Vagina (tissue), 2 donors: Measurements from ENCODE around the gene PPP1R14B.

Source experiments
- POLR2A ChIP-seq, 2 donors: fragments of 450-650 bp; IDR thresholded peaks; one replicate each; pipeline ENCODE4 v1.6.1; 2017; ENCODE audit warnings: antibody characterized with exemption in 2 of 2, mild to moderate bottlenecking in 2 of 2, moderate library complexity in 2 of 2
- POLR2AphosphoS5 ChIP-seq, 2 donors: sonication (generic); formaldehyde crosslinking; IDR thresholded peaks; one replicate each; pipeline ENCODE4 v1.9.0; 2017; ENCODE audit warnings: antibody characterized with exemption in 2 of 2, mild to moderate bottlenecking in 2 of 2, low read depth in 1 of 2; ENCODE audit not compliant: insufficient read depth in 1 of 2
- TF ChIP-seq, protein P1 (sequence below), 3 experiments: fragments of 450-650 bp in 2 of 3; fragments of 200-600 bp in 1 of 3; sonication (generic) in 1 of 3; IDR thresholded peaks; one replicate each; pipeline ENCODE4 v1.5.1; 2017 to 2019; ENCODE audit warnings: antibody characterized with exemption in 3 of 3, mild to moderate bottlenecking in 2 of 3, moderate library complexity in 2 of 3

DNA sequence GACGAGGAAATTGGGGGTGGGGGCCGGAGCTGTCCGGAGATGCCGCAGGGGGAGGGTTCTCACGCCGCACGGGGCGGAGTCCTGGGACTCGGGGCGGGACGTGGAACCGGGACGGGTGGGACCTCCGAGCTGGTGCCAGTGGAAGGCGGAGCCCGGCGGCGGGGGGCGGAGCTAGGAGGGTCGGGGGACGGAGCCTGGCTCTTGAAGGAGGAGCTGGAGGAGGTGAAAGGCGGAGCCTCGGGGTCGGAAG, 5.6 kb downstream of the PPP1R14B start:
- TF ChIP-seq, protein P1, sequence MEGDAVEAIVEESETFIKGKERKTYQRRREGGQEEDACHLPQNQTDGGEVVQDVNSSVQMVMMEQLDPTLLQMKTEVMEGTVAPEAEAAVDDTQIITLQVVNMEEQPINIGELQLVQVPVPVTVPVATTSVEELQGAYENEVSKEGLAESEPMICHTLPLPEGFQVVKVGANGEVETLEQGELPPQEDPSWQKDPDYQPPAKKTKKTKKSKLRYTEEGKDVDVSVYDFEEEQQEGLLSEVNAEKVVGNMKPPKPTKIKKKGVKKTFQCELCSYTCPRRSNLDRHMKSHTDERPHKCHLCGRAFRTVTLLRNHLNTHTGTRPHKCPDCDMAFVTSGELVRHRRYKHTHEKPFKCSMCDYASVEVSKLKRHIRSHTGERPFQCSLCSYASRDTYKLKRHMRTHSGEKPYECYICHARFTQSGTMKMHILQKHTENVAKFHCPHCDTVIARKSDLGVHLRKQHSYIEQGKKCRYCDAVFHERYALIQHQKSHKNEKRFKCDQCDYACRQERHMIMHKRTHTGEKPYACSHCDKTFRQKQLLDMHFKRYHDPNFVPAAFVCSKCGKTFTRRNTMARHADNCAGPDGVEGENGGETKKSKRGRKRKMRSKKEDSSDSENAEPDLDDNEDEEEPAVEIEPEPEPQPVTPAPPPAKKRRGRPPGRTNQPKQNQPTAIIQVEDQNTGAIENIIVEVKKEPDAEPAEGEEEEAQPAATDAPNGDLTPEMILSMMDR (IDR thresholded peaks at IDR 0.05) = no peak
- TF ChIP-seq POLR2A (IDR thresholded peaks at IDR 0.05) (no peak), POLR2AphosphoS5 (IDR thresholded peaks at IDR 0.05; ENCODE audit: insufficient read depth in 1 of 2, low read depth in 1 of 2) (no peak)
